ENCODE results near the gene KCNQ1.

Gene KCNQ1

DNA sequence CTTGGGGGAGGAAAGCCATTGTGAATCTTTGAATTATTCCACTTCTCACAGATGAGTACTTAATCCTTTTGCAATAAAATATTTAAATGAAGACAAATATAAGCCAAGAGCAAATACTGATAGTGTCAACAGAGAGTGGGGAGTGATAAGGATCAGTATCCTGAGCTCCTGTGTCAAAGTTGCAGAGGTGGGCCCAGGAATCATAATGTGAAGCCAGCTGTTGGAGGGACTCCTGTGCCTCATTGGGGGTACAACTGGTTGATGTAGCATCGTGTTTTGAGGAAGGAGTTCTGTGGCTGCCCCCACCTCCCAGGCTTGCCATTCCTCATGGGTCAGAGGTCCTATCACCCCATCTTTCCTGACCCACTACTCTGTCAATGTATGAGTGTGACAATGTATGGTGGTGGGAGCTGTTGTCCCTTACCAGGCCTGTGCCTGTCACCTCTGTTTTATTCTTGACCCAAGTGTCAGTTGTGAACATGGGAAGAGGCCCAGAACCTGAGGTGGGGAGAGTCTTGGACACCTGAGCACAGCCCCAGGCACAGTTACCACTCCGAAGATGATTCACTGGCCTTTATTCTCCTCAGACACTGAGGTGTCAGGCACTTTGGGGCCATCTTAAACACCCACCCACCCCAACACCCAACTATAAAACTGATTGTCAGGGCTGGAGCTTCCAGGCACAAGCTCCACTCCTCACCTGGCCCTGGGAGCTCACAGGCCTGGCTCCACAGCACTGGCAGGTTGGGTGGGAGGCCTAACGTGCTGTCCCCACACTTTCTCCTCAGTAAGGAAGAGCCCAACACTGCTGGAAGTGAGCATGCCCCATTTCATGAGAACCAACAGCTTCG is 216.6 kb downstream of the KCNQ1 start:
- Mint-ChIP-seq H3K27me3 (no peaks in the 10 kb centered on the region), H3K27ac (no peak overlapping the region), H3K9me3 (peaks cover 7% of the 10 kb centered on the region), H3K4me3 (no peak overlapping the region), H3K36me3 (peaks cover 31% of the 10 kb centered on the region), H3K4me1 (peaks cover 4% of the 10 kb centered on the region)

- H3K4me1 Mint-ChIP-seq: no peaks in the 10 kb centered on the region
- H3K36me3 Mint-ChIP-seq: peaks cover 27% of the 10 kb centered on the region
- H3K27ac Mint-ChIP-seq: no peak overlapping the region
- peaks cover 7% of the 10 kb centered on the region for H3K9me3 Mint-ChIP-seq
- no peak overlapping the region for H3K4me3 Mint-ChIP-seq
- no peaks in the 10 kb centered on the region for H3K27me3 Mint-ChIP-seq
Measured at GRCh38 chr11:2662024-2662312, 217.2 kb downstream of the KCNQ1 start.

GRCh38 chr11:2662430-2663299 is 217.9 kb downstream of the KCNQ1 start:
- Mint-ChIP-seq H3K27me3 (no peaks in the 10 kb centered on the region), H3K27ac (no peak overlapping the region), H3K9me3 (peaks cover 7% of the 10 kb centered on the region), H3K36me3 (peaks cover 21% of the 10 kb centered on the region), H3K4me3 (no peak overlapping the region), H3K4me1 (no peaks in the 10 kb centered on the region)

DNA sequence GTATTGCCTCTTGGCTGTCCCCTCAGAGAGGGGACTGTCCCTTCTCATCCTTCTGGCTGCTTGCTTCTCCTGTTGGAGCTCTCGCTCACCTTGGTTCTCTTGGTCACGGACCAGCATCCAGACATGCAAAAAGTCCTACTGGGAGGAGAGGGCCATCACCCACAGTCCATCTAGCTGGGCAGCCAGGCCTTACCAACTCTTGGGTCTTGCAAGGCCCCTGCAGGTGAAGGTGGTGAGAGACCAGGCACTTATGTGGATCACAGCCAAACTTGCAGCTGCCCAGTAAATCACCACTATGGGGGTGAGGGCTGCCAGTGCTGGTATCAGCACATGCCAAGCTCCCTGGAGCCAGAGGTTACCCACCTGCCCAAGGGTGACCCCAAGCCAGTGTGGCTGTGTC is 218.7 kb downstream of the KCNQ1 start:
- H3K4me3 Mint-ChIP-seq: no peak overlapping the region
- H3K27ac Mint-ChIP-seq: no peak overlapping the region
- H3K36me3 Mint-ChIP-seq: peaks cover 18% of the 10 kb centered on the region

DNA sequence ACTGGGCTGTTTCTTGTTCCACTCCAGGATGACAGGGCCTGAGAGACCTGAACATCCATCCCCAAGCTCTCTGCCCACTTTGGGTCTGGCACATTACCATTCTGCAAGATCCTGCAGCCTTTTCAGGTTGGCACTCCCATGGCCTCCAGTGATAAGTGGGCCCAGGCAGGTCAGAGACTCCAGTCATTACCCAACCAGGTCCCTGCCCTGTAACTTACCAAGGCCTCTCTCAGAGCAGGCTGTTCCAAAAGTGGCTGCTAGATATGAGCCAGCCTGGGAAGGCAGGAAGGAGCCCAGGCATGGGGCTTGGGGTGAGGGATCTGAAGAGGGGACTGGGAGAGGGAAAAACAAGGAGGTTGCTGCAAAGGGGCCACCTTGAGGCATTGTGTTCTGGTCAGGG is 219.1 kb downstream of the KCNQ1 start:
- H3K4me3 Mint-ChIP-seq: no peak overlapping the region
- no peak overlapping the region for H3K27ac Mint-ChIP-seq
- H3K9me3 Mint-ChIP-seq: peaks cover 4% of the 10 kb centered on the region
- H3K4me1 Mint-ChIP-seq: no peaks in the 10 kb centered on the region
- no peaks in the 10 kb centered on the region for H3K27me3 Mint-ChIP-seq
- peaks cover 14% of the 10 kb centered on the region for H3K36me3 Mint-ChIP-seq

More for the DNA sequence above, 218.7 kb downstream of the KCNQ1 start:
- peaks cover 7% of the 10 kb centered on the region for H3K9me3 Mint-ChIP-seq
- H3K4me1 Mint-ChIP-seq: no peaks in the 10 kb centered on the region
- no peaks in the 10 kb centered on the region for H3K27me3 Mint-ChIP-seq

DNA sequence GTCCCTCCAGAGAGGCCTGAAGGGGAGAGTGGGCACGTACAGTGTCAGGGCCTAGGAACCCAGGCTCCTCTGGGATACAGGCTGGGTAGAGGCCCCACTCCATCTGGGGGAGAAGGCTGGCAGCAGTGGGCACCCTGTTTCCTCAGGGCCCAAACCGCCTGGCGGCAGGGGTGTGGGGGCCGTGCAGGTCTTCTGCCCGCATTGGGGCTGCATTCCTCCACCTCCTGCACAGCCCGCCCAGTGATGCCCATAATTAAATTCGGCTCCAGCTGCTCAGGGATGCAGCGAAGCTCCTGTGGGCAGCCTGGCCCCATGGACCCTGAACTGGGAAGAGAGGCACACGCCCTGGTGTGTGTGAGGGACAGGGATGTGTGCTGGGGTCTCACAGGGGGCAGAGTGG is 219.6 kb downstream of the KCNQ1 start:
- Mint-ChIP-seq H3K9me3 (no peaks in the 10 kb centered on the region), H3K36me3 (peaks cover 10% of the 10 kb centered on the region), H3K4me1 (no peaks in the 10 kb centered on the region), H3K27me3 (no peaks in the 10 kb centered on the region), H3K4me3 (no peak overlapping the region), H3K27ac (no peak overlapping the region)

- H3K4me1 Mint-ChIP-seq: no peaks in the 10 kb centered on the region
Measured at GRCh38 chr11:2664791-2665525, 220.2 kb downstream of the KCNQ1 start.

GRCh38 chr11:2665526-2666400 is 221.0 kb downstream of the KCNQ1 start:
- no peaks in the 10 kb centered on the region for H3K9me3 Mint-ChIP-seq
- H3K36me3 Mint-ChIP-seq: peaks cover 5% of the 10 kb centered on the region

More at GRCh38 chr11:2664791-2665525, 220.2 kb downstream of the KCNQ1 start:
- H3K27me3 Mint-ChIP-seq: no peaks in the 10 kb centered on the region
- H3K27ac Mint-ChIP-seq: no peak overlapping the region
- H3K9me3 Mint-ChIP-seq: no peaks in the 10 kb centered on the region
- peaks cover 9% of the 10 kb centered on the region for H3K36me3 Mint-ChIP-seq
- no peak overlapping the region for H3K4me3 Mint-ChIP-seq

DNA sequence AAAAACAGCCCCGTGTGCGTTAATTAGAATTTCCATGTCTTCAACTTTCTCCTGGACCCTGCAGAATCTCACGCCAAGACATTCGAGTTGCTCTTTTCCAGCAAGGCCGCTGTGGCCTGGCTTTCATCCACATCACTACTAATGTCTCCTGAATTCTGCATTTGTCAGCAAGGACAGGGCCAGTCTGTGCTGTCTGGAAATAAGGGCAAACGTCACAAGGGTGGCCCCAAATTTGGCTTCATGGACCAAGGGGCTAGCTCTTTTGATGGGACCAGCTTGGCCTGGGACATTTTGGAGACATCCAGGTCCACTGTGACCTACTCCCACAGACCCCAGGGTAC is 221.6 kb downstream of the KCNQ1 start:
- Mint-ChIP-seq H3K27me3 (no peaks in the 10 kb centered on the region), H3K27ac (no peak overlapping the region), H3K9me3 (no peaks in the 10 kb centered on the region), H3K4me1 (no peaks in the 10 kb centered on the region), H3K4me3 (no peak overlapping the region), H3K36me3 (peaks cover 3% of the 10 kb centered on the region)

More at GRCh38 chr11:2665526-2666400, 221.0 kb downstream of the KCNQ1 start:
- no peaks in the 10 kb centered on the region for H3K27me3 Mint-ChIP-seq
- H3K4me1 Mint-ChIP-seq: no peaks in the 10 kb centered on the region
- no peak overlapping the region for H3K27ac Mint-ChIP-seq
- H3K4me3 Mint-ChIP-seq: no peak overlapping the region

GRCh38 chr11:2666828-2667570 is 222.2 kb downstream of the KCNQ1 start:
- no peaks in the 10 kb centered on the region for H3K9me3 Mint-ChIP-seq
- peaks cover 2% of the 10 kb centered on the region for H3K36me3 Mint-ChIP-seq
- H3K27ac Mint-ChIP-seq: no peak overlapping the region
- no peaks in the 10 kb centered on the region for H3K27me3 Mint-ChIP-seq
- H3K4me1 Mint-ChIP-seq: no peaks in the 10 kb centered on the region
- H3K4me3 Mint-ChIP-seq: no peak overlapping the region

GRCh38 chr11:2667940-2668339 is 223.1 kb downstream of the KCNQ1 start:
- H3K27ac Mint-ChIP-seq: no peak overlapping the region
- no peaks in the 10 kb centered on the region for H3K4me1 Mint-ChIP-seq
- H3K4me3 Mint-ChIP-seq: no peak overlapping the region
- no peaks in the 10 kb centered on the region for H3K27me3 Mint-ChIP-seq
- H3K9me3 Mint-ChIP-seq: no peaks in the 10 kb centered on the region
- H3K36me3 Mint-ChIP-seq: peaks cover 2% of the 10 kb centered on the region

GRCh38 chr11:2668876-2669275 is 224.1 kb downstream of the KCNQ1 start:
- H3K4me1 Mint-ChIP-seq: no peaks in the 10 kb centered on the region
- no peaks in the 10 kb centered on the region for H3K27me3 Mint-ChIP-seq
- no peaks in the 10 kb centered on the region for H3K36me3 Mint-ChIP-seq
- no peak overlapping the region for H3K27ac Mint-ChIP-seq
- no peak overlapping the region for H3K4me3 Mint-ChIP-seq
- no peaks in the 10 kb centered on the region for H3K9me3 Mint-ChIP-seq

DNA sequence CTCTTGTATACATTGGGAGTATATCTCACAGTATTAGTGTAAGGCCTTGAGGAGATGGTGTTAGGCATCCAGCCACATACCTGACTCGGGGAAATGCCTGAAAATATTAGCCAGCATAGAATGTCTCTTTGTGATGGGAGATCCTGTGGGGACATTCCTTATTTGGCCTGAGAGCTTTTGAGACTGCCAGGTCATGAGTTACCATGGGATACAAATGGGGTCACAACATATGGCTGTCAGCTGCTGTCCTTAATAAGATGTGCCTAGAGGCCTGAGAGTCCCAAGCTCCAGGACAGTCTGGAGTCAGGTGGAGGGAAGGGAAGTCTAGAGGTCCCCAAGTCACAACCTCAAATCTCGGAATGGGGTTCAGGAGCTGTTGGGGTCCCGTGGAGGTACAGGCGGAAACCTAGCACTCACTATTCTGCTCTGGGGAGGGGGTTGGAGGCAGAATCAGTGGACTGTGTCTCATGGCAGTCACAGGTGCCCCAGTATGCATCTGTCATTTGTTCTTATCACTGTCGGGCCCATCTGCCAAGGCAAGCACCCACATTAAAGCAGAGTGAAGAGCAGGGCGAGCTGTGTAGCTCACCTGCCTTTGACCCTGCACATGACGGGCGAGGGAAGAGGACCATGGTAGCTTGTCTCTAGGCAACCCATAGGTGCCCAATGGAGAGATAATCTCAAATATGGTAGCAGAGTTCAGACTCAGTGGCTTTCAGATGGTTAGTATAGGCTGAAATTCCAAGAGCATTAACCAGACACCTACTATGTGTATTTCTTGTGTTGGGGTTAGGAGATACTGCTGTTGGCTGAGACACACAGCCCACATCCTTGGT is 225.0 kb downstream of the KCNQ1 start:
- no peaks in the 10 kb centered on the region for H3K27me3 Mint-ChIP-seq
- no peaks in the 10 kb centered on the region for H3K9me3 Mint-ChIP-seq
- H3K4me3 Mint-ChIP-seq: no peak overlapping the region
- no peak overlapping the region for H3K27ac Mint-ChIP-seq
- no peaks in the 10 kb centered on the region for H3K4me1 Mint-ChIP-seq
- H3K36me3 Mint-ChIP-seq: no peaks in the 10 kb centered on the region

Data from activated naive CD4-positive, alpha-beta T cell treated with anti-CD3 and anti-CD28 coated beads, Interleukin-2, amount 50 U/mL, for 24 hours (primary cell).